Dendritic cell treated with granulocyte-macrophage colony-stimulating factor and Interleukin-4, amounts not matched to agents 40 ng/mL and 50 ng/mL, for 4 days (primary cell): ENCODE measurements around the gene RAP1GDS1.
"Not testable (repeated sequence)": the region's sequence is repeated elsewhere in the genome, so short reads cannot be mapped to it uniquely, and the experiment has no call there.

Experiments
- H3K27ac Mint-ChIP-seq: one replicate; pipeline ENCODE4 v1.8.0; 2022; ENCODE audit warnings: mild to moderate bottlenecking, mixed read lengths
- H3K27me3 Mint-ChIP-seq: one replicate; pipeline ENCODE4 v1.8.0; 2022; ENCODE audit warnings: mild to moderate bottlenecking, mixed read lengths
- H3K36me3 Mint-ChIP-seq: one replicate; pipeline ENCODE4 v1.8.0; 2022; ENCODE audit warnings: low read depth, mixed read lengths
- H3K4me1 Mint-ChIP-seq: one replicate; pipeline ENCODE4 v1.8.0; 2022; ENCODE audit warnings: low read depth, mixed read lengths
- H3K4me3 Mint-ChIP-seq: one replicate; pipeline ENCODE4 v1.8.0; 2022; ENCODE audit warnings: mild to moderate bottlenecking, moderate library complexity, mixed read lengths
- H3K9me3 Mint-ChIP-seq: one replicate; pipeline ENCODE4 v1.8.0; 2022; ENCODE audit warnings: mixed read lengths
- intact Hi-C: fragments of 100-400 bp; cut with micrococcal nuclease; formaldehyde crosslinking; loops from one replicate; pipeline ENCODE4 v1.15.0; 2022

The RAP1GDS1 gene

GRCh38 chr4:98262431-98262830, 1.2 kb downstream of the RAP1GDS1 start:
- no peaks in the 10 kb centered on the region for H3K9me3 Mint-ChIP-seq
- H3K4me1 Mint-ChIP-seq, result peaks cover 58% of the 10 kb centered on the region
- H3K27me3 Mint-ChIP-seq, result no peaks in the 10 kb centered on the region
- H3K36me3 Mint-ChIP-seq, result peaks cover 31% of the 10 kb centered on the region
- peak overlapping the region; percentile 98 for H3K27ac Mint-ChIP-seq
- H3K4me3 Mint-ChIP-seq, result peak overlapping the region; percentile 98
- intact Hi-C loops, result loop anchor here (1.0 to 10.0 kb wide), 6 partner anchors 92 to 1682 kb away; partner anchors contain the start of genes DNAJB14, METAP1, STPG2 and TRMT10A

GRCh38 chr4:98267498-98267897, 6.3 kb downstream of the RAP1GDS1 start:
- Mint-ChIP-seq H3K27ac (no peak overlapping the region), H3K9me3 (peaks cover 4% of the 10 kb centered on the region), H3K4me1 (peaks cover 41% of the 10 kb centered on the region), H3K4me3 (no peak overlapping the region), H3K36me3 (peaks cover 44% of the 10 kb centered on the region), H3K27me3 (no peaks in the 10 kb centered on the region)
- intact Hi-C loops, result loop anchor here (10.0 kb wide), 3 partner anchors 87 to 1677 kb away; partner anchors contain the start of gene DNAJB14

- peaks cover 25% of the 10 kb centered on the region for H3K36me3 Mint-ChIP-seq
- no peak overlapping the region for H3K4me3 Mint-ChIP-seq
- H3K27me3 Mint-ChIP-seq, result no peaks in the 10 kb centered on the region
- peaks cover 17% of the 10 kb centered on the region for H3K9me3 Mint-ChIP-seq
- H3K4me1 Mint-ChIP-seq, result peaks cover 5% of the 10 kb centered on the region
- intact Hi-C loops, result no loop called here
- no peak overlapping the region for H3K27ac Mint-ChIP-seq
Measured at GRCh38 chr4:98275145-98275544, 14.0 kb downstream of the RAP1GDS1 start.

- peaks cover 7% of the 10 kb centered on the region for H3K4me1 Mint-ChIP-seq
- H3K27ac Mint-ChIP-seq, result no peak overlapping the region
- intact Hi-C loops, result no loop called here
Measured at GRCh38 chr4:98283219-98284189, 22.3 kb downstream of the RAP1GDS1 start.

GRCh38 chr4:98284640-98285046, 23.5 kb downstream of the RAP1GDS1 start:
- Mint-ChIP-seq H3K27me3 (no peaks in the 10 kb centered on the region), H3K9me3 (no peaks in the 10 kb centered on the region), H3K4me3 (no peak overlapping the region), H3K36me3 (peaks cover 6% of the 10 kb centered on the region), H3K27ac (no peak overlapping the region), H3K4me1 (peaks cover 12% of the 10 kb centered on the region)
- intact Hi-C loops, result no loop called here

More at GRCh38 chr4:98283219-98284189, 22.3 kb downstream of the RAP1GDS1 start:
- Mint-ChIP-seq H3K36me3 (peaks cover 6% of the 10 kb centered on the region), H3K9me3 (no peaks in the 10 kb centered on the region), H3K4me3 (no peak overlapping the region), H3K27me3 (no peaks in the 10 kb centered on the region)

GRCh38 chr4:98285676-98286075, 24.5 kb downstream of the RAP1GDS1 start:
- Mint-ChIP-seq H3K4me1 (peaks cover 16% of the 10 kb centered on the region), H3K27me3 (no peaks in the 10 kb centered on the region), H3K27ac (no peak overlapping the region), H3K36me3 (peaks cover 6% of the 10 kb centered on the region), H3K9me3 (no peaks in the 10 kb centered on the region), H3K4me3 (no peak overlapping the region)
- intact Hi-C loops, result no loop called here

- H3K4me3 Mint-ChIP-seq, result no peak overlapping the region
- no peak overlapping the region for H3K27ac Mint-ChIP-seq
- no peaks in the 10 kb centered on the region for H3K27me3 Mint-ChIP-seq
- H3K36me3 Mint-ChIP-seq, result peaks cover 5% of the 10 kb centered on the region
- no peaks in the 10 kb centered on the region for H3K9me3 Mint-ChIP-seq
- H3K4me1 Mint-ChIP-seq, result peaks cover 17% of the 10 kb centered on the region
- intact Hi-C loops, result no loop called here
Measured at GRCh38 chr4:98287328-98287727, 26.1 kb downstream of the RAP1GDS1 start.

- H3K27ac Mint-ChIP-seq, result not testable (repeated sequence)
Measured at GRCh38 chr4:98288671-98289070, 27.5 kb downstream of the RAP1GDS1 start.

GRCh38 chr4:98289375-98289774, 28.2 kb downstream of the RAP1GDS1 start:
- H3K36me3 Mint-ChIP-seq, result peaks cover 9% of the 10 kb centered on the region
- no peaks in the 10 kb centered on the region for H3K27me3 Mint-ChIP-seq
- peaks cover 19% of the 10 kb centered on the region for H3K4me1 Mint-ChIP-seq
- no peaks in the 10 kb centered on the region for H3K9me3 Mint-ChIP-seq
- H3K27ac Mint-ChIP-seq, result no peak overlapping the region
- H3K4me3 Mint-ChIP-seq, result no peak overlapping the region
- intact Hi-C loops, result no loop called here

More at GRCh38 chr4:98288671-98289070, 27.5 kb downstream of the RAP1GDS1 start:
- H3K27me3 Mint-ChIP-seq, H3K36me3 Mint-ChIP-seq, H3K4me3 Mint-ChIP-seq, intact Hi-C loops, H3K9me3 Mint-ChIP-seq: not testable (repeated sequence)
- H3K4me1 Mint-ChIP-seq, result peaks cover 17% of the 10 kb centered on the region

GRCh38 chr4:98290511-98290910, 29.3 kb downstream of the RAP1GDS1 start:
- intact Hi-C loops, result no loop called here
- no peaks in the 10 kb centered on the region for H3K27me3 Mint-ChIP-seq
- no peak overlapping the region for H3K27ac Mint-ChIP-seq
- no peak overlapping the region for H3K4me3 Mint-ChIP-seq
- peaks cover 19% of the 10 kb centered on the region for H3K4me1 Mint-ChIP-seq
- H3K36me3 Mint-ChIP-seq, result peaks cover 16% of the 10 kb centered on the region
- no peaks in the 10 kb centered on the region for H3K9me3 Mint-ChIP-seq

GRCh38 chr4:98293104-98293887, 32.1 kb downstream of the RAP1GDS1 start:
- no peak overlapping the region for H3K27ac Mint-ChIP-seq
- no peaks in the 10 kb centered on the region for H3K9me3 Mint-ChIP-seq
- H3K27me3 Mint-ChIP-seq, result no peaks in the 10 kb centered on the region
- peaks cover 34% of the 10 kb centered on the region for H3K36me3 Mint-ChIP-seq
- H3K4me3 Mint-ChIP-seq, result no peak overlapping the region
- H3K4me1 Mint-ChIP-seq, result peaks cover 24% of the 10 kb centered on the region
- intact Hi-C loops, result no loop called here

GRCh38 chr4:98298022-98298421, 36.8 kb downstream of the RAP1GDS1 start:
- H3K9me3 Mint-ChIP-seq, result peaks cover 18% of the 10 kb centered on the region
- no peak overlapping the region for H3K27ac Mint-ChIP-seq
- H3K36me3 Mint-ChIP-seq, result peaks cover 66% of the 10 kb centered on the region
- no peak overlapping the region for H3K4me3 Mint-ChIP-seq
- intact Hi-C loops, result no loop called here
- H3K4me1 Mint-ChIP-seq, result peaks cover 12% of the 10 kb centered on the region
- no peaks in the 10 kb centered on the region for H3K27me3 Mint-ChIP-seq

GRCh38 chr4:98300706-98301105, 39.5 kb downstream of the RAP1GDS1 start:
- H3K4me1 Mint-ChIP-seq, result peaks cover 5% of the 10 kb centered on the region
- intact Hi-C loops, result no loop called here
- no peak overlapping the region for H3K4me3 Mint-ChIP-seq
- no peaks in the 10 kb centered on the region for H3K27me3 Mint-ChIP-seq
- peaks cover 54% of the 10 kb centered on the region for H3K36me3 Mint-ChIP-seq
- peaks cover 35% of the 10 kb centered on the region for H3K9me3 Mint-ChIP-seq
- H3K27ac Mint-ChIP-seq, result no peak overlapping the region

- intact Hi-C loops, result no loop called here
- Mint-ChIP-seq H3K27ac (no peak overlapping the region), H3K27me3 (no peaks in the 10 kb centered on the region)
Measured at GRCh38 chr4:98305576-98305975, 44.4 kb downstream of the RAP1GDS1 start.

More at GRCh38 chr4:98305576-98305975, 44.4 kb downstream of the RAP1GDS1 start:
- Mint-ChIP-seq H3K4me1 (no peaks in the 10 kb centered on the region), H3K9me3 (peaks cover 35% of the 10 kb centered on the region), H3K36me3 (peaks cover 21% of the 10 kb centered on the region), H3K4me3 (no peak overlapping the region)
